ENCODE data around the gene CRIM1.

GRCh38 chr2:36322108-36322507 lies 33.5 kb upstream of the CRIM1 start:
- TF ChIP-seq EZH2 (IDR thresholded peaks at IDR 0.05; ENCODE audit: low read depth): no peak
- no peak; the same call in 1 of the 2 replicates for TF ChIP-seq CTCF (conservative IDR thresholded peaks at IDR 0.05)

Data from PC-9 (cell line).